Measurements from ENCODE around the gene SIGLEC11.

DNA sequence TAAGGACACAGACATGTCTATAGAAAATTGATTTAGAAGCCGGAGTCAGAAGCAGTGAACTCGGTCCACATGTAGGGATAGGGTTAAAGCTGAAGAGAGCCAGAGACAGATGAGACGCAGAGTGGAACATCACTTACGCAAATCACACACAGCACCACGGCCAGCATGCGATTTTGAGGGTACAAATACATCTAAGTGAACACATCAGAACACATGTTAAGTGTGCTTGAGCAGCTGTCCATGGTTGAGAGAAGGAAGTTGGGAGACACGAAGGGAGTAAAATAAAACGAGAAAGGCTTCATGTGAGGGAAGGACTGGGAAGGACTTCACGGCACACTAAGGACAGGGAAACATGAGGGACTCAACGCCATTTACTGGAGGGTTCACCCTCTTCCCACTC lies 25.4 kb upstream of the SIGLEC11 start:
- TF ChIP-seq, protein P1, sequence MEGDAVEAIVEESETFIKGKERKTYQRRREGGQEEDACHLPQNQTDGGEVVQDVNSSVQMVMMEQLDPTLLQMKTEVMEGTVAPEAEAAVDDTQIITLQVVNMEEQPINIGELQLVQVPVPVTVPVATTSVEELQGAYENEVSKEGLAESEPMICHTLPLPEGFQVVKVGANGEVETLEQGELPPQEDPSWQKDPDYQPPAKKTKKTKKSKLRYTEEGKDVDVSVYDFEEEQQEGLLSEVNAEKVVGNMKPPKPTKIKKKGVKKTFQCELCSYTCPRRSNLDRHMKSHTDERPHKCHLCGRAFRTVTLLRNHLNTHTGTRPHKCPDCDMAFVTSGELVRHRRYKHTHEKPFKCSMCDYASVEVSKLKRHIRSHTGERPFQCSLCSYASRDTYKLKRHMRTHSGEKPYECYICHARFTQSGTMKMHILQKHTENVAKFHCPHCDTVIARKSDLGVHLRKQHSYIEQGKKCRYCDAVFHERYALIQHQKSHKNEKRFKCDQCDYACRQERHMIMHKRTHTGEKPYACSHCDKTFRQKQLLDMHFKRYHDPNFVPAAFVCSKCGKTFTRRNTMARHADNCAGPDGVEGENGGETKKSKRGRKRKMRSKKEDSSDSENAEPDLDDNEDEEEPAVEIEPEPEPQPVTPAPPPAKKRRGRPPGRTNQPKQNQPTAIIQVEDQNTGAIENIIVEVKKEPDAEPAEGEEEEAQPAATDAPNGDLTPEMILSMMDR (IDR thresholded peaks at IDR 0.05), result no peak
- TF ChIP-seq EZH2 (IDR thresholded peaks at IDR 0.05; ENCODE audit: borderline replicate concordance, insufficient read depth, low read depth, low read length, poor library complexity, severe bottlenecking), result no peak
